Spleen (tissue), 7 donors: ENCODE results near the gene CENPVL3.

Source experiments
- POLR2A ChIP-seq, 3 donors: fragments of 450-650 bp; IDR thresholded peaks; one replicate each; pipeline ENCODE4 v1.5.1; 2017; ENCODE audit warnings: antibody characterized with exemption in 3 of 3, mild to moderate bottlenecking in 1 of 3
- POLR2AphosphoS5 ChIP-seq, 3 donors: sonication (generic); formaldehyde crosslinking; IDR thresholded peaks; one replicate each; pipeline ENCODE4 v1.5.1; 2017; ENCODE audit warnings: antibody characterized with exemption in 3 of 3
- TF ChIP-seq, protein P1 (sequence below), 11 experiments: fragments of 200-600 bp in 7 of 11; fragments of 450-650 bp in 4 of 11; sonication (generic) in 4 of 11; IDR thresholded peaks in 8 of 11; conservative IDR thresholded peaks in 3 of 11; 1 replicate in 7 of 11; 2 replicates in 4 of 11; pipeline versions ENCODE4 v1.4.0 to v1.8.0; 2016 to 2021; ENCODE audit warnings: antibody characterized with exemption in 11 of 11, inconsistent platforms in 4 of 11, mild to moderate bottlenecking in 1 of 11
- donor health status: DM: no; HTN: no; CAD: no; lungs with moderate emphysema.
- donor health status: DM: no; HTN: no; CAD: no.
- donor health status: DM: no; HTN: no; CAD: no.

DNA sequence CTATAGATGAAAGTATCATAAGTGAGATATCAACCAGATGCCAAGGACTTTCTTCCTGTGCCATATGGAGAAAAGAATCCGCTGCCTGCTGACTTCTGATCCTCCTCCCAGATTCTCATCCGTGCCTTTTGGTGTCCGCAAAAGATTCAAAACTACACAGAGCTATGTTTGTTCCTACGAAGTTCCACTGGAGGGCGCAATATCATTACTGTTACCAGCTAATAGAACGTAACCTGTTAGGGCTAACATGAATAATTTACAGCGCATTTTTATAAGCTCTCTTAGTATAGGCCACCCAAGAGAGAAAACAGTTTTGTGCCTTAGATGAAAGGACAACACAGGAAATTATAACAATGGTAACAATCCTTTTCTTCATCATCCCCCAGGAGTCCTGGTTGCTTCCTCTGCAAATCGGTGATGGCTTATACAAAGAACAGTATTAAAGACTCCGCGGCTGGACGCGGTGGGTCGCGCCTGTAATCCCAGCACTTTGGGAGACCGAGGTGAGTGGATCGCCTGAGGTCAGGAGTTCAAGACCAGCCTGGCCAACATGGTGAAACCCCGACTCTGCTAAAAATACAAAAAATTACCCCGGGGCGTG, 22.8 kb upstream of the CENPVL3 start:
- TF ChIP-seq POLR2AphosphoS5 (IDR thresholded peaks at IDR 0.05): no peak
- no peak for TF ChIP-seq POLR2A (IDR thresholded peaks at IDR 0.05)
- TF ChIP-seq, protein P1, sequence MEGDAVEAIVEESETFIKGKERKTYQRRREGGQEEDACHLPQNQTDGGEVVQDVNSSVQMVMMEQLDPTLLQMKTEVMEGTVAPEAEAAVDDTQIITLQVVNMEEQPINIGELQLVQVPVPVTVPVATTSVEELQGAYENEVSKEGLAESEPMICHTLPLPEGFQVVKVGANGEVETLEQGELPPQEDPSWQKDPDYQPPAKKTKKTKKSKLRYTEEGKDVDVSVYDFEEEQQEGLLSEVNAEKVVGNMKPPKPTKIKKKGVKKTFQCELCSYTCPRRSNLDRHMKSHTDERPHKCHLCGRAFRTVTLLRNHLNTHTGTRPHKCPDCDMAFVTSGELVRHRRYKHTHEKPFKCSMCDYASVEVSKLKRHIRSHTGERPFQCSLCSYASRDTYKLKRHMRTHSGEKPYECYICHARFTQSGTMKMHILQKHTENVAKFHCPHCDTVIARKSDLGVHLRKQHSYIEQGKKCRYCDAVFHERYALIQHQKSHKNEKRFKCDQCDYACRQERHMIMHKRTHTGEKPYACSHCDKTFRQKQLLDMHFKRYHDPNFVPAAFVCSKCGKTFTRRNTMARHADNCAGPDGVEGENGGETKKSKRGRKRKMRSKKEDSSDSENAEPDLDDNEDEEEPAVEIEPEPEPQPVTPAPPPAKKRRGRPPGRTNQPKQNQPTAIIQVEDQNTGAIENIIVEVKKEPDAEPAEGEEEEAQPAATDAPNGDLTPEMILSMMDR (IDR thresholded peaks at IDR 0.05 in 8 of 11, conservative IDR thresholded peaks at IDR 0.05 in 3 of 11): peak in 6 of 11 experiments; percentile 8 to 33 (median 18)
